Left forelimb (tissue), 1 donor: ENCODE results near the gene GAREM1.
"Not testable (repeated sequence)": the region's sequence is repeated elsewhere in the genome, so short reads cannot be mapped to it uniquely, and the experiment has no call there.

ENCODE experiments used
- DNase-seq: peaks from one replicate; pipeline ENCODE4 v3.0.0-alpha.2; 2018; ENCODE audit warnings: low spot score

Gene GAREM1

DNA sequence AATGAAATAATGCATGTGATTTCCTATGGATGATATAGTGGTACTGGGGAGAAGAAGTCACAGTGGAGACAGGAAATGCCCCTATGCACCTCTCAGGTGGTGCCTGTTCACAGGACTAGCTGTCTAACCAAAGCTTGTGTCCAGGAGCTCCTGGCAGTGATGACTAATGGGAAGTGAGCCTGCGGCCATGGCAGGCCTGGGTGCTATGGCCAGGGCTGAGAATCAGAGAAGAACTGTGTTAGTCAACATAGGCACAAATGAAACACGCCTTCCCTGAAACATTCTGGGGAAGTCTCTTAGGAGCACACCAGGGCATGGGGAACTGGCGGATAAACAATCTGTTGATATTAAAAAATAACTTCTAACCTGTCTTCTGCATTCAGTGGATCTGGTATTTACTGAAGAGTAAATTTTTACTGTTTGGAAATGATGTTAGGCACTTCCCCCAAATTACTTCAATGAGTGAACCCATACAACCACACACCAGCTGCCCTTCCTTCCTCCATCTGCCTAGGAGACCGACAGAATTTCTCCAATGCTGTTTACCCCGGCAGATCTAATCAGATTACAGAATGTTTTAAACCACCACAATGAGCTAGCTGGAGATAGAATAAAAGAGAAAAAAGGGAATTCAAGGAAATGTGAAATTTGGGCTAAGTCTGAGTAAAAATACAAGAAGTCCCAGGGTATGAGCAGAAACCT lies 213.4 kb downstream of the GAREM1 start:
- no peak for DNase-seq

DNA sequence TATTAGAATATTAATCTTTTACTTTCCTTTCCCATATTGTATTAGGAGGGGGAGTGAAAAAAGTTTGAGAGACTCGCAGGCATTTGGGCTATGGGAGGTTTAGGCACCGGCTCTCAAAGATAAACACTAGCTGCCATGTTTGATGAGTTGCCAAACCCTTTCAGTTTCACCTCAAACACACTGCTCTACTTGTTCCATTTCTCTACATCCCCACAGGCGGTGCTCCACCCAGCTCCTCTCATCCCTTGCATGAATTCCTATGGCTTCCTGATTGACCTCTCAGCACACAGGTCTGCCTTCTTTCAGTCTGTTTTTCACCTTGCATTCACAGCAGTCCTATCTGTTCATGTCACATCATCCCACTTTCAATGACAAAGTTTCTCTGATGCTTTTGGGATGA lies 215.1 kb downstream of the GAREM1 start:
- no peak for DNase-seq

DNA sequence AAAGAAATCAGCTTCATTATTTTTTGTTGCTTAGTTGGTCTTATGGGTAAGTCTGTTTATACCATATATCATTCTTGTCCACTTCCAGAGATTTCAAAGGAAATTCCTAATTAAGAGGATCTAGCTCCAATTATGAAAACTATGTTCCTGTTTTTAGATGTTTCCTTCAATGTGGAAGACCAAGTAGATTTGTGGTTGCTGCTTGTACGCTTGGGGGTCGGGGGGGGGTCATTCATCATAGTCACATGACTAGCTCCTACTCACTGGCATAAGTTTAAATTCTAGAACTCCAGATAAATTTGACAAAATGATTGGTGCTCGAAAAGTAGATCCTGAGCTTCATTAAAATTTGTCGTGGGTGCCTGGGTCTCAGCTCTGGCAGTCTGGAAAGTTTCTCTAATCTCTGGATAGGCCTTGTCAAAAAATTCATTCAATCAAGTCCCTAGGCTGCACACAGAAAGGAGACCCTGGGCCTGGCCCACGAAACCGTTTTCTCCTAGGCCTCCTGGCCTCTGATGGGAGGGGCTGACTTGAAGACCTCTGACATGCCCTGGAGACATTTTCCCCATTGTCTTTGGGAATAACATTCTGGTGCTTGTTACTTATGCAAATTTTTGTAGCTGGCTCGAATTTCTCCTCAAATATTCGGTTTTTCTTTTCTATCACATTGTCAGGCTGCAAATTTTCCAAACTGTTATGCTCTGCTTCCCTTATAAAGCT lies 218.4 kb downstream of the GAREM1 start:
- DNase-seq, result no peak

DNA sequence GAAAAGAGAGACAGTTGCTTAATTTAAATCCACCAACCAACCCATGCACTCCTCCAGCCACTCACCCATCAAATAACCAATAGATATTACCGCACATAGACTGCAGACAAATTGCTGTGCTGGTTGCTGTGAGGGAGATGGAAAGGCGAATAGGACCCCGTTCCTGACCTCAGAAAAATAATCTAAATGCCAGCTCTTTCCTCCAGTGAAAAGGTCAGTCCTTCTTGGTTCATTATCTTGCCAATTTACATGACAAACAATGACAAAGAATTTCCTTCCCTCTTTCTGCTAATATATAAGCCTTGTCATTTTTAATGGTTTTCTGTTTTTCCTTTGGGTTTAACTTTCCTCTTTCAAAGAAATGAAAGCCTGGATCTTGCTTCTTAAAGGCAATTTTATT lies 219.2 kb downstream of the GAREM1 start:
- no peak for DNase-seq

DNA sequence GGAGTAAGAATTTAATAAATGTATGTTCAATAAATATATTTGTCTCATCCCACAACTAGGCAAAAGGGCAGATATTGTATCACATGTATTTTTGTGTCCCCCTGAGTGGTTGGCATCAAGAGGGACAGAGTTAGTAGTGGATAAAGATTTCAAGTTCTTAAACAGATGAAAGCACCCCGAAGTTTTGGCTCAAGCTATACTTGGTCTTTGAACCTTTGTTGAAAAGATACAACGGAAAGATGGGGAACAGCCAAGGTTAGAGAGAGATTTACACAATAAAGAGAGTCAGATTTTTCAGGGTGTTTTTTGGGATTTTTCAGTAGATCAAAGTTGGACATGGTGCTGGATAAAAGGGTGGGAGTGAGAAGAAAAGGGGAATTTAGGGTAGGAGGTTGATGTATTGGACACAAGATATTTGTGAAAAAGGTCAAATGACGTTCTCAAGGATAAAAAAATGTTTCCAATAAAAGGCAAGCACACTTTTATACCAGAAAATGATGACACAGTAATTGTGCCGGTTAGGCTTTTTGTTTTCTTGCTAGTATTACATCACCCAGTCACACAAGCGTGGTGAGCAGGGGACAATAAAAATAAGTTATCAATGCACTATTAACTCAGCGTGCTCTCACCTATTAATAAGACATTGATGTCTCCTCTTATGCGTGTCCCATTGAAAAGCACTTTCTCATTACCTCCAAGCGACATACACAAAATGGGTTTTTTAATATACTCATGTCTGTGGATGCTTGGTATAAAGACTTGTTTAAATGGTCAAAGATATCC lies 221.3 kb downstream of the GAREM1 start:
- no peak for DNase-seq

DNA sequence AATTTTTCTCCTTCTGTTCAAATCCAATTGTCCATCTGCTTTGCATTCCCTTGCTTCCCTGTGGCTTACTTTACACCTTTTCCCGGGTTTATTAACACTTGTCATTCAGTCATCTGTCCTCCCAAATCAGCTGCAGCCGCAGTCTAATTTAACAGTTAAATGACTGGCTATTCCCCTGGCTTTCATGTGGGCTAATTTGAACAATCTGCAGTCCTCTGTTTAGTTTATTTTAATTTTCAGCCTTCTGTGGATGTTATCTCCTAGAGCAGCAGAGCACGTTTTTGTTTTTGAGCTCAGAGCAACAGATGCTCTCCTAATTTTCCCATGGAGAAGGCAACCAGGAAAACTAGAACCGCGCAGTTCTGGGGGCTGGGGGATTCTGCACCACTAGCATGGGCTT lies 225.8 kb downstream of the GAREM1 start:
- DNase-seq, result no peak

DNA sequence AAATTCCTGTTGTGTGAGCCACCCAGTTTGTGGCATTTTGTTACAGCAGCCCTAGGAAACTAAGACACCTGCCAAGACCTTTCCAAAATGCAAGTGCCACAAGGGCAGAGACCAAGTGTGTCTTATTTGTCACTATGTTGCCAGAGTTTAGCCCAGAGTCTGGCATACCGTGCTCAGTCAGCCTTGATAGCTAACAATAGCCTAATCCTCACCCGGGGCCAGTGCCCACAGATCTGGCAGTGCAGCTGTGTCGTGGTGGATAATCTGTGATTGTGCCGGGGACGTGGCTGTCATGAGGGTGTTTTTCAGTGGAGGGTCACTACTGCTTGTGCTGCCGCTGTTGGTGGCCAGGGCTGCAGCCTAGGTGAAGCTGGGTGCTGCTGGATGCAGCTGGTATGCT lies 227.3 kb downstream of the GAREM1 start:
- no peak for DNase-seq

DNA sequence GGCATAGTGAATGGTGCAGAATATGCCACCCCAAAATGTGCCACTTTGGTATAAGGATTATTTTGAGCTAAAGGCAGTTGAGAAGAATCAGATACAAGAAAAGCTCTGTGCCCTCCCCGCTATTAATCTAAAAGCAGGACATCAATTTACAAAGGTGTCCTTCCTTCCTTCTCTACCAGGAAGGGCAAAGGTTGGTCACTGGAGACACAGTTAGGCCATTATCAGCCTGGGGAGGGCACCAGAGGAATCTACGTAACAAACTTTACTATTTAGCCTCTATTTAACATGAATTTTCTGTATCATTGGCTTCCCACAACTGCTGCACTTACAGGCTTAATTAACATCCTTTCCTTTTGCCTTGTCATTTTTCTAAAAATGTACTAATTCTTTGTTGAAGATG lies 228.3 kb downstream of the GAREM1 start:
- DNase-seq, result no peak

DNA sequence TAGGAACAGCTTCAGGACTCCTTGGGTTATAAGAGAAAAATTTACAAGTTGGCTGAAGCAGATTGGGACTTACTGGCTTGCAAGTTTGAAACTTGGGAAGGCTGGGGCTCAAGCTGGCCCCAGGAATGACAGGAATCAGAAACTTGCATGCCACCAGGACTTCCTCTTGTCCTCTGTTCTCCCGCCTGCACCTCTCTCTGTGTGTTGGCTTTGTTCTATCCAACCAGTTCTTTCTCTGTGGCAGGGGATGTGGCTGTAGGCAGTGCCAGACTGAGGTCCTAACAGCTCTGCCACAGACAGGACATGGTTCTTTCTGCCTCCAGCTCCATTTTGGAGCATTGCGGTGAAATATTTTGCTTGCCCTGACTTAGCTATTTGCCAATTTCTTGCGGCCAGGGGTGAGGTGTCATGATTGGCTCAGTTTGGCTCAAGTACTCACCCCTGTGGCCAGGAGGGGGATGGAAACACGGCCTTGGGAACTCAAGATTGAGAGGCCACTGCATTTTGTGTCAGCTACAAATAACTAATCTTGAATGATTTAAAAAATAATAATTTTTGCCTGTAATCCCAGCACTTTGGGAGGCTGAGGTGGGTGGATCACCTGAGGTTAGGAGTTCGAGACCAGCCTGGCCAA lies 231.9 kb downstream of the GAREM1 start:
- no peak for DNase-seq

DNA sequence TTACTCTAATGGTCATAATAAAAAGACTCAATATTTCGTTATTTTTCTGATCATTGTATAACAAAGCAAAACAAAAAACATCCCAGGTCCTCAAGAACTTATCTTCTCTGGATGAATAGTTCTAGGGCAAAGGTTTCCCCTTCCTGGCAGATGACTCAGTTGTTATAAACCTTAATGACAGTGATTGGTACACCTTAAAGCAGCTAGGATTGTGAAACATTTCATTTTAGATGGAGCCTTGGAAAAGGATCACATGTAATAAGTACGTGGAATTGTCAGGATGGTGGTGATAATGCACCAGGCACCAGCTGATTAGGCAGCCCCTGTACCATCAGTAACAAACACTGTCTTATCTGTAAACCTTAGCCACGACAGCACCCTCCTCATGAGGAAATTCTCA lies 233.6 kb downstream of the GAREM1 start:
- no peak for DNase-seq

DNA sequence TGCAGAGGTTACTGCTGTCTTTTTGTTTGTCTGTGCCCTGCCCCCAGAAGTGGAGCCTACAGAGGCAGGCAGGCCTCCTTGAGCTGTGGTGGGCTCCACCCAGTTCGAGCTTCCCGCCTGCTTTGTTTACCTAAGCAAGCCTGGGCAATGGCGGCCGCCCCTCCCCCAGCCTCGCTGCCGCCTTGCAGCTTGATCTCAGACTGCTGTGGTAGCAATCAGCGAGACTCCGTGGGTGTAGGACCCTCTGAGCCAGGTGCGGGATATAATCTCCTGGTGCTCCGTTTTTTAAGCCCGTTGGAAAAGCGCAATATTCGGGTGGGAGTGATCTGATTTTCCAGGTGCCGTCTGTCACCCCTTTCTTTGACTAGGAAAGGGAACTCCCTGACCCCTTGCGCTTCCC lies 237.3 kb downstream of the GAREM1 start:
- not testable (repeated sequence) for DNase-seq

DNA sequence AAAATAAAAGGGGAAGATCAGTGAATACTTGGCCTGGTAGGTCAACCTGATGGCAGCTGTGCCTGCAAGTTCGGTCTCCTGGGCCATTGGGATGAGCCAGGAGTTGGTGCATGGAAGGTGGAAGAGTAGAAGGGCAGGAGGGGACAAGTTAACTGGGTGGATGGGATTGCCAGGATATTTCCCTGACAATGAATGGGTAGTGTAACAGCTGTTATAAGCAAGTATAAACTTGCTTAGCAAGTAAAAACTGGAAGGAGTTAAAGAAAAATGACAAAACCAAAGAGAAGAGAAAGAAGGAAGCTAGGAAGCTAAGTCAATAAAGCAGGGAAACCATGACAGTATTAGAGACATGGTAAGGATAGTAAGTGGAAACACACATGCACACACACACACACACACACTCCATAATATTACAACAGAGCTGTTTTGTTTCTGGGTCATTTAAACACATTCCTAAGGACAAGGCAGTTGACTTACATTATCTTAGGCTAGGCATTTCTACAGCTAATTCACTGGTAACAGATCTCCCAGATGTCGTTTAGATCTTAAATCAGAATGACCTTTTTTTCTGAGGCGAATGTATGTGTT lies 251.2 kb downstream of the GAREM1 start:
- DNase-seq, result no peak

DNA sequence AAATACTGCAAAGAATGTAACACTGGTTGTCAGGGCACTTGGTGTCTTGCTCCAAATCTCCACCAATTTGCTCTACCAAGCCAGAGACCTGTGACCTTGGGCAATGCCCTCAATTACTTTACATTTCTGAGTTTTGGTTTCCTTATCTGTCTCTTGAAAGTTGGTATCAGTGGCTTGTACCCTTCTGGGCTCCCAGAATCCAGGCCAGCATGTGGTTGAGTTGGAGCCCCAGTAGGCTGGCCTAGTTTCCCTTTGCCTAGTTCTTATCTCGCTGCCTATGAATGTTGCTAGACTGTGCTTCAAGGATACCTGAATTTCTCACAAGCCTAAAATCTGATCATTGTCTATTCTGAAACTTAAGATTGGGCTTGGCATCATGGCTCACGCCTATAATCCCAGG lies 254.3 kb downstream of the GAREM1 start:
- DNase-seq, result no peak

DNA sequence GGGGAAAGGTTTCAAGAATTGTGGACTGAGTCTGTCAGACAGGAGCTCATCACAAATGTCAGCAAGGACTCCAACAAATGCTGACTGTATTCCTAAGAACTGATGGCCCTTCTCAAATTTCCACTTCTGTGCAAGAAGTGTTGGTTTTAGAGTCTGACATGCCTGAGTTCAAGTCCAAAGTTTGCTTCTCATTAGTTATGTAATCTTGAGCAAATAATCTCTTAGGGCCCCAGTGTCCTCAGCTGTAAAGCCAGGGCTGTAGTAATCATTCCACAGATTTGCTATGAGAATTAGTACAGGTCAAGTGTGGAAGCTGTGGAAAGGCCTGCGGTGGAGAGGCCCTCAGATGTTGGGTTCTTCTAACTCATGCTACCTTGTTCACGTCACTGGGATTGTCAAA lies 257.0 kb downstream of the GAREM1 start:
- no peak for DNase-seq
